ENCODE results near the gene DNAJC10.
"Not testable (repeated sequence)": the region's sequence is repeated elsewhere in the genome, so short reads cannot be mapped to it uniquely, and the experiment has no call there.

The DNAJC10 gene

GRCh38 chr2:182715892-182716649 lies at the start of gene DNAJC10:
TSS of gene DNAJC10 (plus strand) at chr2:182716257. CDS start at chr2:182718087, 1,830 bp downstream.
- peak within 1 kb of the TSS; percentile 56 to 95 (median 86) for H3K27ac ChIP-seq
- H3K4me3 ChIP-seq: peak within 1 kb of the TSS; percentile 69 to 98 (median 96)

GRCh38 chr2:182666674-182667314 lies 49.3 kb upstream of the DNAJC10 start:
- H3K4me3 ChIP-seq: no peak overlapping the region
- H3K27ac ChIP-seq: no peak overlapping the region

- H3K4me3 ChIP-seq: no peak overlapping the region
- no peak overlapping the region for H3K27ac ChIP-seq
These were observed 48.8 kb upstream of the DNAJC10 start for GRCh38 chr2:182667315-182667695.

- H3K27ac ChIP-seq: no peak overlapping the region
- no peak overlapping the region for H3K4me3 ChIP-seq
These were observed 47.4 kb upstream of the DNAJC10 start for GRCh38 chr2:182668671-182669070.

- Histone ChIP-seq H3K27ac (no peak overlapping the region), H3K4me3 (no peak overlapping the region)
These were observed 43.4 kb upstream of the DNAJC10 start for GRCh38 chr2:182672466-182673165.

GRCh38 chr2:182680837-182681236 lies 35.2 kb upstream of the DNAJC10 start:
- H3K27ac ChIP-seq: no peak overlapping the region
- H3K4me3 ChIP-seq: no peak overlapping the region

- no peak overlapping the region for H3K4me3 ChIP-seq
- H3K27ac ChIP-seq: no peak overlapping the region
These were observed 33.8 kb upstream of the DNAJC10 start for GRCh38 chr2:182682210-182682609.

- Histone ChIP-seq H3K4me3 (no peak overlapping the region), H3K27ac (no peak overlapping the region)
These were observed 30.5 kb upstream of the DNAJC10 start for GRCh38 chr2:182685559-182685958.

- not testable (repeated sequence) for H3K4me3 ChIP-seq, H3K27ac ChIP-seq
These were observed 29.3 kb upstream of the DNAJC10 start for GRCh38 chr2:182686763-182687162.

GRCh38 chr2:182694189-182694588 lies 21.9 kb upstream of the DNAJC10 start:
- Histone ChIP-seq H3K27ac (no peak overlapping the region), H3K4me3 (no peak overlapping the region)

- Histone ChIP-seq H3K4me3 (no peak overlapping the region), H3K27ac (no peak overlapping the region)
These were observed 20.3 kb upstream of the DNAJC10 start for GRCh38 chr2:182695776-182696175.

- Histone ChIP-seq H3K4me3 (no peak overlapping the region), H3K27ac (no peak overlapping the region)
These were observed 17.4 kb upstream of the DNAJC10 start for GRCh38 chr2:182698671-182699070.

GRCh38 chr2:182705761-182706160 lies 10.3 kb upstream of the DNAJC10 start:
- Histone ChIP-seq H3K27ac (no peak overlapping the region), H3K4me3 (no peak overlapping the region)

- no peak overlapping the region for H3K4me3 ChIP-seq
- H3K27ac ChIP-seq: no peak overlapping the region
These were observed 9.3 kb upstream of the DNAJC10 start for GRCh38 chr2:182706751-182707150.

- no peak overlapping the region for H3K27ac ChIP-seq
- H3K4me3 ChIP-seq: no peak overlapping the region
These were observed 2.5 kb upstream of the DNAJC10 start for GRCh38 chr2:182713601-182714000.

- peak overlapping the region; percentile 56 to 95 (median 86) for H3K27ac ChIP-seq
These were observed 751 bp upstream of the DNAJC10 start for GRCh38 chr2:182715121-182715891.

GRCh38 chr2:182716650-182716979 lies 558 bp downstream of the DNAJC10 start:
- peak overlapping the region; percentile 69 to 98 (median 96) for H3K4me3 ChIP-seq
- peak overlapping the region in 20 of 21 experiments; percentile 69 to 95 (median 86) for H3K27ac ChIP-seq

More at GRCh38 chr2:182715121-182715891, 751 bp upstream of the DNAJC10 start:
- peak overlapping the region; percentile 69 to 98 (median 96) for H3K4me3 ChIP-seq

- Histone ChIP-seq H3K27ac (peak overlapping the region in 1 of 21 experiments; percentile 95), H3K4me3 (peak overlapping the region in 1 of 7 experiments; percentile 95)
These were observed 1.4 kb downstream of the DNAJC10 start for GRCh38 chr2:182717416-182717815.

GRCh38 chr2:182717816-182718215 lies 1.8 kb downstream of the DNAJC10 start:
- H3K27ac ChIP-seq: peak overlapping the region in 1 of 21 experiments; percentile 62
- H3K4me3 ChIP-seq: no peak overlapping the region

- no peak overlapping the region for H3K4me3 ChIP-seq
- H3K27ac ChIP-seq: no peak overlapping the region
These were observed 2.4 kb downstream of the DNAJC10 start for GRCh38 chr2:182718459-182718858.
